ENCODE data around the gene ASCL2. TPM values are rescaled to one million over a fixed set of nuclear protein-coding genes. Genes with fewer than 3 reads are reported as not detected.
A peak's percentile ranks its signal among the peaks of the same experiment; 100 is the strongest.

Gene ASCL2, protein sequence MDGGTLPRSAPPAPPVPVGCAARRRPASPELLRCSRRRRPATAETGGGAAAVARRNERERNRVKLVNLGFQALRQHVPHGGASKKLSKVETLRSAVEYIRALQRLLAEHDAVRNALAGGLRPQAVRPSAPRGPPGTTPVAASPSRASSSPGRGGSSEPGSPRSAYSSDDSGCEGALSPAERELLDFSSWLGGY
- not detected for total RNA-seq
- long read RNA-seq = 0 reads

- no peaks in the 10 kb centered on the region for H3K9me3 ChIP-seq (replicated peaks)
- peaks cover 93% of the 10 kb centered on the region for H3K27me3 ChIP-seq (ENCODE audit: low read depth)
- H3K27ac ChIP-seq (replicated peaks) = peak within 1 kb of the TSS; percentile 33
- H3K4me1 ChIP-seq = peaks cover 27% of the 10 kb centered on the region
- no peak for DNase-seq
- H3K4me3 ChIP-seq = peak within 1 kb of the TSS; percentile 64
- no peak for TF ChIP-seq CTCF (IDR thresholded peaks at IDR 0.05; ENCODE audit: borderline replicate concordance)
- H3K36me3 ChIP-seq = no peaks in the 10 kb centered on the region
- intact Hi-C loops (cut with micrococcal nuclease) = no loop called here
Measured at GRCh38 chr11:2270322-2271076, at the start of gene ASCL2. Gene ASCL2, minus strand, starts transcription at chr11:2270588. Its CDS starts 256 bp downstream, at chr11:2270332.

DNA sequence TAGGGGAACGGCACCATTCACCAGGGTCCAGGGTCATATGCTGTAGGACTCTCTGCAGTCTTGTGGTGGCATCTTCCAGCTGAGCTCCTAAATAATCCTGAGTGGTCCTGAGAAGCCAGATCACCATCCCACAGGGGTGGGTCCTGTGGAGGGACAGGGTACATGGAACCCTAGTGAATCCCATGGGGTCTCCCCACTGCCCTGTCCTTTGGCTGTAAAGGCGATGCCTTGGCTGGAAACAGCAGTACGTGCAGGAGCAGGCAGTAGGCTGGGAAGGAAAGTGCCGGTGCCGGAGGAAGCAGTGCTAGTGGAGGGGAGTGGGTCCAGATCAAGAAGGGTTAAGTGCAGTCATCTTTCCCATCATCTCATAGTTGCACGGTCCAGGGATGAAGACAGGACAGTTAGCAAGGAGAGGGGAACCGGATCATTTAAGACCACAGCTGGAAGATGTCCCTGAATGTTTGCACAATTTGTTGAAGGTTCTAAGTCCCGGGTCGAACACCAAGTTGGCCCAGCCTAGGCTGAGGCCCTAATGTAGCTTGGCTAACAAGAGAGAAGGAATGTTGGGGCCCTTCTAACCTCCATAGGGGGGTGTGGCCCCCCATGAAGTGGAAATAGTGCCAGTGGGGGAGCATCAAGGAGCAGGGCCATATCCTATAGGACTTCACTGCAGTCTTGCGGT lies 49.5 kb upstream of the ASCL2 start:
- no peak for DNase-seq
- TF ChIP-seq CTCF (IDR thresholded peaks at IDR 0.05; ENCODE audit: borderline replicate concordance) = no peak
- peaks cover 16% of the 10 kb centered on the region for H3K9me3 ChIP-seq (replicated peaks)
- H3K36me3 ChIP-seq = no peaks in the 10 kb centered on the region
- H3K4me3 ChIP-seq = no peak overlapping the region
- intact Hi-C loops (cut with micrococcal nuclease) = loop anchor here (10.0 kb wide), 1 partner anchor 55 kb away; the partner anchor contains the start of gene CD81
- H3K4me1 ChIP-seq = peaks cover 13% of the 10 kb centered on the region
- no peaks in the 10 kb centered on the region for H3K27me3 ChIP-seq (ENCODE audit: low read depth)
- no peak overlapping the region for H3K27ac ChIP-seq (replicated peaks)

- Histone ChIP-seq H3K4me3 (no peak overlapping the region), H3K27ac (replicated peaks) (no peak overlapping the region), H3K36me3 (no peaks in the 10 kb centered on the region), H3K27me3 (ENCODE audit: low read depth) (no peaks in the 10 kb centered on the region), H3K9me3 (replicated peaks) (peaks cover 16% of the 10 kb centered on the region), H3K4me1 (peaks cover 24% of the 10 kb centered on the region)
- TF ChIP-seq CTCF (IDR thresholded peaks at IDR 0.05; ENCODE audit: borderline replicate concordance) = no peak
- intact Hi-C loops (cut with micrococcal nuclease) = loop anchor here (10.0 kb wide), 1 partner anchor 56 kb away; the partner anchor contains the start of gene CD81
- no peak for DNase-seq
Measured at GRCh38 chr11:2318707-2319106, 48.3 kb upstream of the ASCL2 start.

- Histone ChIP-seq H3K27ac (replicated peaks) (no peak overlapping the region), H3K4me1 (peaks cover 29% of the 10 kb centered on the region), H3K9me3 (replicated peaks) (peaks cover 16% of the 10 kb centered on the region), H3K27me3 (ENCODE audit: low read depth) (no peaks in the 10 kb centered on the region), H3K4me3 (no peak overlapping the region), H3K36me3 (no peaks in the 10 kb centered on the region)
- intact Hi-C loops (cut with micrococcal nuclease) = loop anchor here (10.0 kb wide), 1 partner anchor 57 kb away; the partner anchor contains the start of gene CD81
- TF ChIP-seq CTCF (IDR thresholded peaks at IDR 0.05; ENCODE audit: borderline replicate concordance) = no peak
- DNase-seq = no peak
Measured at GRCh38 chr11:2318123-2318522, 47.7 kb upstream of the ASCL2 start.

DNA sequence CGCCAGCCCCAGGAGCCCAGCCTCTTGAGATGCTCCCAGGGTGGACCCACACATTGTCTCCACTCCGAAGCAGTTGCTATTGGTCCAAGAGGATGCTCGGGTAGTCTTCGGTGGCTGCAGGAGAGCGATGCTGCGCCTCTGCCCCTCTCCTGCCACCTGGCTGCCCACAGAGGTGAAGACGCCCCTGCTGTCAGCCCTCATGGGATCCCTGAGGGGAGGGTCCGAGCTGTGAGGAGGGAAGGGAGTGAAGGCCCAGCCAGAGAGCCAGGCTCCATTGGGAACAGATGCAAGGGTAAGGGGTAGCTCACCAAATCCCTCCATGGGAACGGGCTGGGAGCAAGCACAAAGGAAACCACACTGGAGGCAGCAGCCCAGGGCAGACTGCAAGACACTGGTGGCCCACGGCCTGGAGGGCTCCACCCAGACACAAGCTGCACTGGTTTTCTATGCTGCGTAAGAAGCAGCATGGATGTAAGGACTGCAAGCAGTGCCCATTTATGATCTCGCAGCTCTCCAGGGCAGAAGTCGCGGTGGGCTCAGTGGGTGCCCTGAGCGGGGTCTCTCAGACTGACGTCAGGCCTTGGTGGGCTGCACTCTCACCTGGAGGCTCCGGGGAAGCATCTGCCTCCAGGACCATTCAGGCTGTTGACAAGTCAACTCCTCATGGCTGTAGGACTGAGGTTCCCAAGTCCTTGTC lies 47.1 kb upstream of the ASCL2 start:
- Histone ChIP-seq H3K4me3 (no peak overlapping the region), H3K36me3 (no peaks in the 10 kb centered on the region), H3K9me3 (replicated peaks) (peaks cover 13% of the 10 kb centered on the region), H3K27me3 (ENCODE audit: low read depth) (no peaks in the 10 kb centered on the region), H3K4me1 (peaks cover 36% of the 10 kb centered on the region), H3K27ac (replicated peaks) (no peak overlapping the region)
- DNase-seq = no peak
- TF ChIP-seq CTCF (IDR thresholded peaks at IDR 0.05; ENCODE audit: borderline replicate concordance) = no peak
- intact Hi-C loops (cut with micrococcal nuclease) = loop anchor here (10.0 kb wide), 1 partner anchor 57 kb away; the partner anchor contains the start of gene CD81

All from left ventricle myocardium inferior (tissue), 1 donor.